GM12891 (cell line): ENCODE measurements around the gene DPP10.

Experiments
- POLR2A ChIP-seq: IDR thresholded peaks from 2 replicates; pipeline ENCODE4 v1.6.1; 2011; ENCODE audit warnings: low read depth, low read length, control low read depth
- TAF1 ChIP-seq: IDR thresholded peaks from 2 replicates; pipeline ENCODE4 v1.6.1; 2011; ENCODE audit warnings: low read depth, low read length, control low read depth

DNA sequence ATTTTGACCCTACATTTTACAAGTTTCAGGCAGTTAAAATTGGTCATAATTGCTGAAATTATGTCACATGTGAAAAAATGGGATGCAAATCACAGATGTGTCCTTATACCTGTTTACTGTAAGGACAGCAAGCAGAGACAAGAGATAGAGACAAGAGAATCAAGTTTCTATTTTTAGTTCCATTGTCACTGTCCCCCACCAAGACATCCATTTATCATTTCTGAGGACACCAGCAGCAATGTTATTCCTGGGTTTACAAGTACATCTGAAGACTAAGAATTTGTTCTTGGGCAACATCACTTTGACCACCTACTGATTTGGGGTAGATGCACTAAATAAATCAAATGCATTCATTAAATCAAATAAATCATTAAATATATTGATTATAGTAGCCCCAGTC is 1111.7 kb downstream of the DPP10 start:
- TF ChIP-seq POLR2A (no peak), TAF1 (no peak)
